Measurements from ENCODE around the gene NFIX.

Gene NFIX

GRCh38 chr19:13026462-13027370 is 31.4 kb downstream of the NFIX start:
- peak overlapping the region; percentile 45 for H2AFZ ChIP-seq (ENCODE audit: low read depth, low read length)
- TF ChIP-seq EZH2phosphoT487 (IDR thresholded peaks at IDR 0.05; ENCODE audit: low read depth): no peak
- TF ChIP-seq CTCF (IDR thresholded peaks at IDR 0.05; ENCODE audit: low read depth, low read length): no peak
- H3K4me3 ChIP-seq (ENCODE audit: low read length): peak overlapping the region; percentile 50
- H3K79me2 ChIP-seq (ENCODE audit: low read length): no peaks in the 10 kb centered on the region
- peak overlapping the region; percentile 69 for H3K4me2 ChIP-seq (ENCODE audit: low read length)
- peak overlapping the region; percentile 9; the same call in 1 of the 2 replicates for H3K27ac ChIP-seq (ENCODE audit: low read length)
- no peaks in the 10 kb centered on the region for H3K27me3 ChIP-seq (ENCODE audit: low read depth, low read length)
- H3K36me3 ChIP-seq (replicated peaks; ENCODE audit: low read depth, low read length): no peaks in the 10 kb centered on the region
- no peaks in the 10 kb centered on the region for H4K20me1 ChIP-seq (ENCODE audit: insufficient read depth, low read length)
- peak overlapping the region; percentile 43 for H3K9ac ChIP-seq (ENCODE audit: low read length)
- H3K9me3 ChIP-seq (ENCODE audit: insufficient read depth, low read length): no peaks in the 10 kb centered on the region
- peaks cover 31% of the 10 kb centered on the region for H3K4me1 ChIP-seq (ENCODE audit: low read length)

- Histone ChIP-seq H3K4me1 (ENCODE audit: low read length) (peaks cover 23% of the 10 kb centered on the region), H3K4me3 (ENCODE audit: low read length) (no peak overlapping the region), H3K36me3 (replicated peaks; ENCODE audit: low read depth, low read length) (no peaks in the 10 kb centered on the region), H3K27me3 (ENCODE audit: low read depth, low read length) (no peaks in the 10 kb centered on the region), H3K27ac (ENCODE audit: low read length) (no peak overlapping the region), H4K20me1 (ENCODE audit: insufficient read depth, low read length) (no peaks in the 10 kb centered on the region), H3K9ac (ENCODE audit: low read length) (no peak overlapping the region), H3K79me2 (ENCODE audit: low read length) (no peaks in the 10 kb centered on the region), H3K9me3 (ENCODE audit: insufficient read depth, low read length) (no peaks in the 10 kb centered on the region), H3K4me2 (ENCODE audit: low read length) (no peak overlapping the region), H2AFZ (ENCODE audit: low read depth, low read length) (no peak overlapping the region)
- TF ChIP-seq EZH2phosphoT487 (IDR thresholded peaks at IDR 0.05; ENCODE audit: low read depth): no peak
- TF ChIP-seq CTCF (IDR thresholded peaks at IDR 0.05; ENCODE audit: low read depth, low read length): no peak
These were observed 32.3 kb downstream of the NFIX start for GRCh38 chr19:13027557-13027956.

GRCh38 chr19:13028027-13028426 is 32.8 kb downstream of the NFIX start:
- Histone ChIP-seq H3K79me2 (ENCODE audit: low read length) (no peaks in the 10 kb centered on the region), H4K20me1 (ENCODE audit: insufficient read depth, low read length) (no peaks in the 10 kb centered on the region), H3K27me3 (ENCODE audit: low read depth, low read length) (no peaks in the 10 kb centered on the region), H3K4me3 (ENCODE audit: low read length) (no peak overlapping the region), H3K4me1 (ENCODE audit: low read length) (peaks cover 23% of the 10 kb centered on the region), H3K27ac (ENCODE audit: low read length) (no peak overlapping the region), H2AFZ (ENCODE audit: low read depth, low read length) (no peak overlapping the region), H3K9me3 (ENCODE audit: insufficient read depth, low read length) (no peaks in the 10 kb centered on the region), H3K4me2 (ENCODE audit: low read length) (no peak overlapping the region), H3K36me3 (replicated peaks; ENCODE audit: low read depth, low read length) (no peaks in the 10 kb centered on the region), H3K9ac (ENCODE audit: low read length) (no peak overlapping the region)
- TF ChIP-seq CTCF (IDR thresholded peaks at IDR 0.05; ENCODE audit: low read depth, low read length): no peak
- no peak for TF ChIP-seq EZH2phosphoT487 (IDR thresholded peaks at IDR 0.05; ENCODE audit: low read depth)

- Histone ChIP-seq H3K9me3 (ENCODE audit: insufficient read depth, low read length) (no peaks in the 10 kb centered on the region), H3K27ac (ENCODE audit: low read length) (no peak overlapping the region), H3K36me3 (replicated peaks; ENCODE audit: low read depth, low read length) (no peaks in the 10 kb centered on the region), H3K4me2 (ENCODE audit: low read length) (no peak overlapping the region), H4K20me1 (ENCODE audit: insufficient read depth, low read length) (no peaks in the 10 kb centered on the region), H3K27me3 (ENCODE audit: low read depth, low read length) (no peaks in the 10 kb centered on the region), H3K79me2 (ENCODE audit: low read length) (no peaks in the 10 kb centered on the region), H3K9ac (ENCODE audit: low read length) (no peak overlapping the region), H3K4me3 (ENCODE audit: low read length) (no peak overlapping the region), H3K4me1 (ENCODE audit: low read length) (peaks cover 31% of the 10 kb centered on the region), H2AFZ (ENCODE audit: low read depth, low read length) (no peak overlapping the region)
- TF ChIP-seq CTCF (IDR thresholded peaks at IDR 0.05; ENCODE audit: low read depth, low read length): no peak
These were observed 34.1 kb downstream of the NFIX start for GRCh38 chr19:13029301-13029880.

Data from OCI-LY3 (cell line).